NCI-H1105 (cell line): ENCODE measurements around the gene TOLLIP.

ENCODE experiments used
- DNase-seq: peaks from one replicate; lab custom pipeline; 2025; lab: John Stamatoyannopoulos, UW

The TOLLIP gene

GRCh38 chr11:1298695-1299492 lies 10.5 kb downstream of the TOLLIP start:
- no peak for DNase-seq

GRCh38 chr11:1297576-1298473 lies 11.6 kb downstream of the TOLLIP start:
- no peak for DNase-seq

- no peak for DNase-seq
Observed at GRCh38 chr11:1297011-1297575, 12.3 kb downstream of the TOLLIP start.

GRCh38 chr11:1296287-1296686 lies 13.1 kb downstream of the TOLLIP start:
- no peak for DNase-seq

GRCh38 chr11:1295591-1295990 lies 13.8 kb downstream of the TOLLIP start:
- no peak for DNase-seq

- DNase-seq, result no peak
Observed at GRCh38 chr11:1295086-1295485, 14.3 kb downstream of the TOLLIP start.

- no peak for DNase-seq
Observed at GRCh38 chr11:1293619-1294015, 15.8 kb downstream of the TOLLIP start.

- DNase-seq, result no peak
Observed at GRCh38 chr11:1292644-1293618, 16.5 kb downstream of the TOLLIP start.

GRCh38 chr11:1292018-1292643 lies 17.3 kb downstream of the TOLLIP start:
- no peak for DNase-seq

GRCh38 chr11:1291295-1292017 lies 18.0 kb downstream of the TOLLIP start:
- no peak for DNase-seq

- DNase-seq, result no peak
Observed at GRCh38 chr11:1290052-1291040, 19.1 kb downstream of the TOLLIP start.

- DNase-seq, result no peak
Observed at GRCh38 chr11:1289211-1289935, 20.1 kb downstream of the TOLLIP start.

GRCh38 chr11:1288426-1289151 lies 20.8 kb downstream of the TOLLIP start:
- no peak for DNase-seq

- DNase-seq, result no peak
Observed at GRCh38 chr11:1287928-1288327, 21.5 kb downstream of the TOLLIP start.

GRCh38 chr11:1285876-1286275 lies 23.6 kb downstream of the TOLLIP start:
- DNase-seq, result no peak

GRCh38 chr11:1285316-1285744 lies 24.1 kb downstream of the TOLLIP start:
- no peak for DNase-seq

GRCh38 chr11:1283906-1284305 lies 25.5 kb downstream of the TOLLIP start:
- DNase-seq, result no peak

- no peak for DNase-seq
Observed at GRCh38 chr11:1283091-1283511, 26.3 kb downstream of the TOLLIP start.
